Renal pelvis (tissue), 4 donors: Measurements from ENCODE around the gene ANKRD33. TPM values are rescaled to one million over a fixed set of nuclear protein-coding genes. Genes with fewer than 3 reads are reported as not detected.

Source experiments
- DNase-seq: peaks from one replicate; pipeline ENCODE4 v3.0.0-alpha.2; 2013
- polyA plus RNA-seq, 3 donors: library from polyadenylated mRNA; unstranded; fragments of 120-200 nt; gene quantifications; one replicate each; pipeline ENCODE4 v1.2.1, GENCODE V29; 2013; ENCODE audit not compliant: insufficient read length in 3 of 3

The ANKRD33 gene
- polyA plus RNA-seq, 3 donors: 0.14 to 0.73 (median 0.53) TPM

GRCh38 chr12:51900323-51900889, 12.5 kb downstream of the ANKRD33 start:
- DNase-seq: no peak

- DNase-seq: no peak
These were observed 13.4 kb downstream of the ANKRD33 start for GRCh38 chr12:51901121-51901817.

- no peak for DNase-seq
These were observed 14.0 kb downstream of the ANKRD33 start for GRCh38 chr12:51901881-51902280.

- DNase-seq: no peak
These were observed 17.1 kb downstream of the ANKRD33 start for GRCh38 chr12:51904951-51905470.

- DNase-seq: no peak
These were observed 17.8 kb downstream of the ANKRD33 start for GRCh38 chr12:51905471-51906429.

- no peak for DNase-seq
These were observed 18.7 kb downstream of the ANKRD33 start for GRCh38 chr12:51906430-51907082.

- DNase-seq: no peak
These were observed 19.4 kb downstream of the ANKRD33 start, which contains the start of gene ACVRL1 for GRCh38 chr12:51907083-51907855. ACVRL1 (plus strand) TSS chr12:51907504; CDS start chr12:51912475, 4,971 bp downstream.

- no peak for DNase-seq
These were observed 20.0 kb downstream of the ANKRD33 start for GRCh38 chr12:51907856-51908425.

- DNase-seq: no peak
These were observed 21.1 kb downstream of the ANKRD33 start for GRCh38 chr12:51908876-51909592.

- DNase-seq: no peak
These were observed 22.3 kb downstream of the ANKRD33 start for GRCh38 chr12:51910168-51910567.

- DNase-seq: no peak
These were observed 22.8 kb downstream of the ANKRD33 start for GRCh38 chr12:51910691-51911090.

GRCh38 chr12:51911307-51911706, 23.4 kb downstream of the ANKRD33 start:
- DNase-seq: no peak

- no peak for DNase-seq
These were observed 24.1 kb downstream of the ANKRD33 start for GRCh38 chr12:51911788-51912711.

GRCh38 chr12:51913071-51914033, 25.4 kb downstream of the ANKRD33 start:
- no peak for DNase-seq

GRCh38 chr12:51914034-51914923, 26.4 kb downstream of the ANKRD33 start:
- no peak for DNase-seq

GRCh38 chr12:51915003-51915625, 27.2 kb downstream of the ANKRD33 start:
- no peak for DNase-seq
